CD8-positive, alpha-beta memory T cell (primary cell): ENCODE results near the gene SUFU. TPM values are rescaled to one million over a fixed set of nuclear protein-coding genes. Genes with fewer than 3 reads are reported as not detected.
"Not testable (repeated sequence)": the region's sequence is repeated elsewhere in the genome, so short reads cannot be mapped to it uniquely, and the experiment has no call there.

Experiments used
- CTCF ChIA-PET: fragments of 350-600 bp; sonication (Branson Sonifier 250); formaldehyde crosslinking; loops from one replicate; lab custom pipeline; 2021; ENCODE audit warnings: antibody characterized with exemption; lab: Charles Lee
- POLR2A ChIA-PET: fragments of 350-600 bp; sonication (Branson Sonifier 250); formaldehyde crosslinking; loops from one replicate; lab custom pipeline; 2021; ENCODE audit warnings: antibody characterized with exemption; lab: Charles Lee
- DNase-seq, 5 donors: peaks; one replicate each; pipeline versions ENCODE4 v3.0.0 to v3.0.0-alpha.2; 2020 to 2022; ENCODE audit warnings: mixed read lengths in 1 of 5
- H3K27ac ChIP-seq: one replicate; pipeline ENCODE4 v1.7.0; 2013; ENCODE audit warnings: low read depth, mild to moderate bottlenecking, low read length, moderate library complexity
- H3K27me3 ChIP-seq: 2 replicates; pipeline ENCODE4 v1.7.0; 2013; ENCODE audit warnings: low read length, mild to moderate bottlenecking; ENCODE audit not compliant: insufficient read depth, poor library complexity, severe bottlenecking
- H3K36me3 ChIP-seq: 2 replicates; pipeline ENCODE4 v1.7.0; 2013; ENCODE audit warnings: mild to moderate bottlenecking, low read length, moderate library complexity; ENCODE audit not compliant: insufficient read depth
- H3K4me1 ChIP-seq: 2 replicates; pipeline ENCODE4 v1.7.0; 2013; ENCODE audit warnings: mild to moderate bottlenecking, low read length, moderate library complexity; ENCODE audit not compliant: insufficient read depth
- H3K4me3 ChIP-seq: 2 replicates; pipeline ENCODE4 v1.7.0; 2013; ENCODE audit warnings: mild to moderate bottlenecking, low read length
- H3K9me3 ChIP-seq: 2 replicates; pipeline ENCODE4 v1.7.0; 2013; ENCODE audit warnings: mild to moderate bottlenecking, low read length
- H3K27ac Mint-ChIP-seq, 8 donors: one replicate each; pipeline ENCODE4 v1.8.0; 2020 to 2021; ENCODE audit warnings: mixed read lengths in 8 of 8, mild to moderate bottlenecking in 6 of 8, inconsistent platforms in 3 of 8, moderate library complexity in 3 of 8
- H3K27me3 Mint-ChIP-seq, 2 donors: one replicate each; pipeline ENCODE4 v1.8.0; 2020 to 2021; ENCODE audit warnings: mixed read lengths in 2 of 2, mild to moderate bottlenecking in 1 of 2, moderate library complexity in 1 of 2
- H3K36me3 Mint-ChIP-seq, 3 donors: one replicate each; pipeline ENCODE4 v1.8.0; 2020 to 2021; ENCODE audit warnings: mixed read lengths in 3 of 3, inconsistent platforms in 1 of 3, mild to moderate bottlenecking in 1 of 3
- H3K4me1 Mint-ChIP-seq, 3 donors: one replicate each; pipeline ENCODE4 v1.8.0; 2020 to 2021; ENCODE audit warnings: mixed read lengths in 3 of 3, inconsistent platforms in 1 of 3, mild to moderate bottlenecking in 1 of 3
- H3K4me3 Mint-ChIP-seq, 7 donors: one replicate each; pipeline ENCODE4 v1.8.0; 2020 to 2021; ENCODE audit warnings: mixed read lengths in 7 of 7, mild to moderate bottlenecking in 6 of 7, moderate library complexity in 4 of 7, inconsistent platforms in 2 of 7
- H3K9me3 Mint-ChIP-seq, 5 donors: one replicate each; pipeline ENCODE4 v1.8.0; 2020 to 2022; ENCODE audit warnings: mixed read lengths in 5 of 5, mild to moderate bottlenecking in 3 of 5, moderate library complexity in 2 of 5, inconsistent platforms in 1 of 5
- polyA plus RNA-seq: library from polyadenylated mRNA; unstranded; fragments of 300-500 nt; fragmentation: Illumina TruSeq; gene quantifications from one replicate; pipeline ENCODE4 v1.2.3, GENCODE V29; 2021
- total RNA-seq, 2 experiments: library from RNA; stranded (reverse); gene quantifications; one replicate each; pipeline ENCODE4 v1.2.3, GENCODE V29; 2021

SUFU gene
- total RNA-seq (1 to 10 TPM; 7.5 to 8.3 TPM), polyA plus RNA-seq (8.3 TPM)

DNA sequence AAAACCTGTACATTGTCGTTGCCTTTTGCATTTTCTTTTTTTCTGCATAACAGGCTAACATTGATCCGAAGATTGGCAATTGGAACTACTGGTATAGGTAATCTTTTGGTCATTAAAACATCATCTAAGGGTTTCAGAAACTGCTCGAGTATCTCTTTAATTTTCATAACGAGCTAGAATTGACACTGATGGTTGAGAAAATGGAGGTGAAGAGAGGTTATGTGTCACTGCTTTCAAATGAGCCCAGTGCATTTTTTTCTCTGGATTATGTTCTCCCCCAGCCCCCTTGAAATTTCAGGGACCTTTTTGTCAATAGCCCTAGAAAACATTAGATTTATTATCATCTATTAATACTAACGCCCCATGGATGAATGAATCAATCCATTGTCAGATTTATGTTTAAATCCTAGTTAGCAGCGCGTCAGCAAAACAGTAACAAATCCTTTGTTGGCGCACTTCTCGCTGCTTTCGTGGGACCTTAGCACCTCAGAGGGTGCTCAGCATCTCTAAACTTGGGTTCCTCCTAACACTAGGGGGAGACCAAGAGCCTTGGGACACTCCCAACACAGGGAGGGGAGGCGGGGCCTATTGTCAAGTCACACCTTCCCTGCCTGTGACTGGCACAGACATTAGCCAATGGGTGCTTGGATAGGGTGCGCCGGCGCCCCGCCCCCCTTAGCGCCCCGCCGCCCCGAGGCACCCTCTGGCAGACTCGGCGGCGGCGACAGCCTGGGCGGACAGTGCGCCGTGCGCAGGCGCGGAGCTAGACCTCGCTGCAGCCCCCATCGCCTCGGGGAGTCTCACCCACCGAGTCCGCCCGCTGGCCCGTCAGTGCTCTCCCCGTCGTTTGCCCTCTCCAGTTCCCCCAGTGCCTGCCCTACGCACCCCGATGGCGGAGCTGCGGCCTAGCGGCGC is at the start of gene SUFU:
Gene SUFU (plus strand): TSS at position 709 of the 915 bp plus-strand sequence. CDS start 181 bp downstream, at position 890.
- ChIA-PET CTCF (interaction anchor here (0.6 to 4.0 kb wide), 22 partner anchors 10 to 352 kb away, joined by 3 to 27 read pairs (median 4); partner anchors contain the start of genes CUEDC2, GBF1, NFKB2 and TRIM8), POLR2A (interaction anchor here (0.5 to 2.0 kb wide), 13 partner anchors 31 to 258 kb away, joined by 3 to 10 read pairs (median 5); partner anchors contain the start of genes GBF1, NFKB2, TRIM8 and WBP1L)
- peak within 1 kb of the TSS; percentile 79 for H3K27ac ChIP-seq
- H3K9me3 ChIP-seq = no peaks in the 10 kb centered on the region
- peaks cover 39% of the 10 kb centered on the region for H3K4me1 ChIP-seq
- Mint-ChIP-seq H3K27ac (peak within 1 kb of the TSS; percentile 49 to 95 (median 90)), H3K4me3 (no peak within 1 kb of the TSS), H3K36me3 (peaks cover 0 to 32% (median 4%) of the 10 kb centered on the region in 3 donors), H3K9me3 (no peaks in the 10 kb centered on the region), H3K27me3 (no peaks in the 10 kb centered on the region), H3K4me1 (peaks cover 29 to 55% (median 45%) of the 10 kb centered on the region in 3 donors)
- no peaks in the 10 kb centered on the region for H3K27me3 ChIP-seq
- H3K36me3 ChIP-seq = peaks cover under 1% of the 10 kb centered on the region
- peak; percentile 97 to 99 (median 97) for DNase-seq
- peak within 1 kb of the TSS; percentile 99 for H3K4me3 ChIP-seq

DNA sequence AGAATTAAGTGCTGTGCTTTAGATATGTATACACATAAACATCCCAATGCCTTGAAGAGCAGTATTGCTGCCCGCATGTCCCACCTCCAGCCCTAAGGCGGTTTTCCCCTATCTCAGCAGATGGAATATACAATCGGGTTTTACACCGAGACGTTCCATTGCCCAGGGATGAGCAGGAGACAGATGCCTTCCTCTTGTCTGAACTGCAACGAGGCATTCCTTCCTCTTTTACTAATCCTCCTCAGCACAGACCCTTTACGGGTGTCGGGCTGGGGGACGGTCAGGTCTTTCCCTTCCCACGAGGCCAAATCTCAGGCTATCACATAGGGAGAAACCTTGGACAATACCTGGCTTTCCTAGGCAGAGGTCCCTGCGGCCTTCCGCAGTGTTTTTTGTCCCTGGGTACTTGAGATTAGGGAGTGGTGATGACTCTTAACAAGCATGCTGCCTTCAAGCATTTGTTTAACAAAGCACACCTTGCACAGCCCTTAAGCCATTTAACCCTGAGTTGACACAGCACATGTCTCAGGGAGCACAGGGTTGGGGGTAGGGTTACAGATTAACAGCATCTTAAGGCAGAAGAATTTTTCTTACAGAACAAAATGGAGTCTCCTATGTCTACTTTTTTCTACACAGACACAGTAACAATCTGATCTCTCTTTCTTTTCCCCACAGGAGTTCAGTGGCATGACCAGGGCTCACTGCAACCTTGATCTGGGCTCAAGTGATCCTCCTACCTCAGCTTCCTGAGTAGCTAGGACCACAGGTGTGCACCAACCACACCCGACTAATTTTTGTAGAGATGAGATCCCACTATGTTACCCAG is 48.9 kb upstream of the SUFU start:
- POLR2A ChIA-PET, CTCF ChIA-PET, H3K4me1 ChIP-seq, DNase-seq, H3K27me3 Mint-ChIP-seq, H3K27ac ChIP-seq, H3K9me3 ChIP-seq, H3K9me3 Mint-ChIP-seq, H3K36me3 ChIP-seq, H3K4me3 ChIP-seq, H3K27me3 ChIP-seq: not testable (repeated sequence)
- peaks cover 14 to 19% (median 16%) of the 10 kb centered on the region in 3 donors for H3K4me1 Mint-ChIP-seq
- H3K36me3 Mint-ChIP-seq = peaks cover 0 to 30% (median 0%) of the 10 kb centered on the region in 3 donors
- peak overlapping the region in 1 of 7 donors; percentile 60 for H3K4me3 Mint-ChIP-seq
- H3K27ac Mint-ChIP-seq = peak overlapping the region in 5 of 8 donors; percentile 22 to 71 (median 39)

DNA sequence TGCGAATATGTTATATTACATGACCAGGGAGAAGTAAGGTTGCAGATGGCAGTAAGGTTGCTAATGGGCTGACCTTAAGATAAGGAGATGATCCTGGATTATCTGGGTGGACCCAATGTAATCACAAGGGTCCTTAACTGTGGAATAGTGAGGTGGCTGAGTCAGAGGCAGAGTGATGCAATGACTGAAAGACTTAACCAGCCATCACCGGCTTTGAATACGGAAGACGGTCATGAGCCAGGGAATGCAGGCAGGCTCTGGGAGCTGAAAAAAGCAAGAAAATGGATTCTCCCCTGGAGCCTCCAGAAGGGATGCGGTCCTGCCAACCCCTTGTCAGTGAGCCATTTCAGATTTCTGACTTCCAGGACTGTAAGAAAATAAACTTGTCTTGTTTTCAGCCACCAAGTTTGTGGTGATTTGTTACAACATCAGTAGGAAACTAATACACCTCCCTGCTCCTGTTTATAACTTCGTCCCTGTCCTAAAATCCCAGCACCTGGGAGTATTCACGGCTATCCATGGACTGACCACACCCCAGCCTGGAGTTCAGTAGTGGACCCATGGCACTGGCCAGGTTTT is 47.8 kb upstream of the SUFU start:
- Mint-ChIP-seq H3K4me3 (no peak overlapping the region), H3K27me3 (peaks cover 0 to 2% of the 10 kb centered on the region in 2 donors), H3K36me3 (peaks cover 0 to 27% (median 0%) of the 10 kb centered on the region in 3 donors), H3K9me3 (no peaks in the 10 kb centered on the region), H3K4me1 (peaks cover 15 to 24% (median 23%) of the 10 kb centered on the region in 3 donors), H3K27ac (peak overlapping the region in 2 of 8 donors; percentile 51 to 72)
- no peak for DNase-seq
- ChIA-PET CTCF (no interaction called here), POLR2A (no interaction called here)
- Histone ChIP-seq H3K4me1 (peaks cover 15% of the 10 kb centered on the region), H3K4me3 (no peak overlapping the region), H3K9me3 (no peaks in the 10 kb centered on the region), H3K36me3 (peaks cover 9% of the 10 kb centered on the region), H3K27ac (peak overlapping the region; percentile 38), H3K27me3 (no peaks in the 10 kb centered on the region)

DNA sequence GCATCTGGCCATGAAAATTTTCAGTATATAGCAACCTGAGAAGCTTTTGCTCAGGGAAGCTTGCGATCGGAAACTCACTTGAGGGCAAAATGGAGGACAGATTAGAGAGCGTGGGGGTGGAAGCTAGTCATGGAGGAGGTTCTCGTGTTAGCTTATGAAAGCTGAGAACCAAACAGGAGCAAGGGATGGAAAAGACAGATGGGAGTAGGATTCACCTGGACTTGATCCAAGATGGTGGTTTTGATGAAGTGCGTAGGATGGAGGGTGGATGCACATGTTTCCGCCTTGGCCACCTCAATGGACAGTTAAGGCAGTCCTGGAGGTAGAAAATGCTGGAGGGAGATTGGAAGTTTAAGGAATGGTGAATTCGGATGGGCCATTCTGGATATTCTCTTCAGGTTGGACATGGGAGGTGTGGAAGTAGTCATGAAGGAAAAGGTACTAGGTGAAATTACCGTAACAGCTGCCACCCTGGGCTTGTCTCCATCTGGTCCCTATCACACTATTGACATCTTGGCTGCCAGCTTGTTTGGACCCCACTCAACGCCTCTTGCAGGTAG is 46.1 kb upstream of the SUFU start:
- Mint-ChIP-seq H3K27me3 (peaks cover 0 to 4% of the 10 kb centered on the region in 2 donors), H3K4me1 (peaks cover 22 to 29% (median 28%) of the 10 kb centered on the region in 3 donors), H3K27ac (peak overlapping the region in 6 of 8 donors; percentile 15 to 86 (median 32)), H3K4me3 (peak overlapping the region in 1 of 7 donors; percentile 47), H3K36me3 (peaks cover 0 to 19% (median 0%) of the 10 kb centered on the region in 3 donors), H3K9me3 (no peaks in the 10 kb centered on the region)
- POLR2A ChIA-PET = no interaction called here
- Histone ChIP-seq H3K4me1 (peaks cover 15% of the 10 kb centered on the region), H3K27me3 (no peaks in the 10 kb centered on the region), H3K36me3 (peaks cover 7% of the 10 kb centered on the region), H3K9me3 (no peaks in the 10 kb centered on the region), H3K4me3 (no peak overlapping the region), H3K27ac (no peak overlapping the region)
- CTCF ChIA-PET = interaction anchor here (0.9 to 1.3 kb wide), 3 partner anchors 21 to 126 kb away, joined by 3 read pairs; no protein-coding TSS in a partner anchor
- no peak for DNase-seq

DNA sequence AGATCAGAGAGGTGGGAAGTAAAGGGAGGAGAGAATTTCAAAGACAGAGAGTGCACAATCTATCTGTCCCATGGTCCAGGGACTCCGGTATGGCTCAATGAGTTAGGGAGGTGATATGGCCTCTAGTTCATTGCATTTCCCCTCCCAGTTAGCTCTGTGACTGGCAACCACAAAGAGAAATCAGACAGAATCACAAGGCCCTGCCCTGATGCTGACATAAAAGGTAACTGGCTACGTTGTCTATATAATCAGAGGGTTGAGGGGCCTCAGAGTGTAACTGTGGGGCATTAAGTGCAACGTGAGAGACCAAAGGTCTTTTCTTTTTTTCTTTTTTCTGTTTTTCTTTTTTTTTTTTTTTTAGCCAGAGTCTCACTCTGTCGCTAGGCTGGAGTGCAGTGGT is 45.1 kb upstream of the SUFU start:
- peak overlapping the region in 1 of 7 donors; percentile 19 for H3K4me3 Mint-ChIP-seq
- H3K27ac Mint-ChIP-seq = peak overlapping the region in 3 of 8 donors; percentile 22 to 82 (median 80)
- no peak for DNase-seq
- peaks cover 0 to 13% (median 1%) of the 10 kb centered on the region in 3 donors for H3K36me3 Mint-ChIP-seq
- peaks cover 0 to 4% of the 10 kb centered on the region in 2 donors for H3K27me3 Mint-ChIP-seq
- CTCF ChIA-PET = interaction anchor here (0.9 to 1.3 kb wide), 2 partner anchors 20 to 125 kb away, joined by 3 read pairs; no protein-coding TSS in a partner anchor
- H3K27ac ChIP-seq = no peak overlapping the region
- no peaks in the 10 kb centered on the region for H3K9me3 Mint-ChIP-seq
- POLR2A ChIA-PET = interaction anchor here (0.9 kb wide), 1 partner anchor 340 kb away, joined by 4 read pairs; no protein-coding TSS in a partner anchor
- no peaks in the 10 kb centered on the region for H3K27me3 ChIP-seq
- H3K4me1 ChIP-seq = peaks cover 15% of the 10 kb centered on the region
- H3K36me3 ChIP-seq = peaks cover 5% of the 10 kb centered on the region
- no peak overlapping the region for H3K4me3 ChIP-seq
- H3K9me3 ChIP-seq = no peaks in the 10 kb centered on the region
- peaks cover 20 to 28% (median 22%) of the 10 kb centered on the region in 3 donors for H3K4me1 Mint-ChIP-seq

DNA sequence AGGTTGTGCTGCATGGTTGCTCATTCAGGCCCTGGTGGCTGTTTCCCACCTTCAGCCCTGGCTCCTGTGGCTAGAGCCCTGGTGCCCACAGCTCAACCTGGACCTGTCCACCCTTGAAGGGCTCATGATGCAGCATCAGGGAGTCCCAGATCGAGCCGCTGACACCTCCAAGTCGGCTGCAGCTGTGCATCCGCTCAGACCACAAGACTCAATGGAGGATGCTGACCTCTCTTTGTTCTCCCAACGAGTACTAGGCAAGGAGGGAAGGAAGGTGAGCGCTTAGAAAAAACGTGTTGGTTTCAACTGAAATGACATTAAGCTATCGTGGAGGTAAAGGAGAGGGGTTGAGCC is 43.0 kb upstream of the SUFU start:
- peaks cover 0 to 5% (median 2%) of the 10 kb centered on the region in 3 donors for H3K36me3 Mint-ChIP-seq
- no peaks in the 10 kb centered on the region for H3K9me3 Mint-ChIP-seq
- Histone ChIP-seq H3K27me3 (no peaks in the 10 kb centered on the region), H3K4me3 (peak overlapping the region; percentile 82), H3K9me3 (no peaks in the 10 kb centered on the region), H3K4me1 (peaks cover 15% of the 10 kb centered on the region), H3K36me3 (peaks cover 5% of the 10 kb centered on the region), H3K27ac (no peak overlapping the region)
- CTCF ChIA-PET = interaction anchor here (0.7 to 2.8 kb wide), 9 partner anchors 10 to 123 kb away, joined by 3 to 23 read pairs (median 4); partner anchors contain the start of genes ACTR1A, C10orf95 and NFKB2
- POLR2A ChIA-PET = interaction anchor here (0.6 to 4.3 kb wide), 6 partner anchors 10 to 125 kb away, joined by 3 to 54 read pairs (median 5); partner anchors contain the start of genes ACTR1A, C10orf95, NFKB2 and SUFU
- H3K27ac Mint-ChIP-seq = peak overlapping the region; percentile 53 to 93 (median 84)
- H3K27me3 Mint-ChIP-seq = peaks cover 0 to 4% of the 10 kb centered on the region in 2 donors
- H3K4me3 Mint-ChIP-seq = peak overlapping the region; percentile 84 to 94 (median 89)
- no peak for DNase-seq
- H3K4me1 Mint-ChIP-seq = peaks cover 21 to 29% (median 22%) of the 10 kb centered on the region in 3 donors
